SK-N-SH (cell line): ENCODE results near the gene CFAP221. TPM values are rescaled to one million over a fixed set of nuclear protein-coding genes. Genes with fewer than 3 reads are reported as not detected.

Source experiments
- CTCF ChIA-PET: fragments of 300-600, 350-600 bp; formaldehyde crosslinking; extraction: SDS; loops from one replicate; lab custom pipeline; 2021; lab: Yijun Ruan, JAX
- POLR2A ChIA-PET: fragments of 350-600 bp; sonication (Branson Sonifier 250); formaldehyde crosslinking; extraction: SDS; loops from one replicate; lab custom pipeline; 2020; ENCODE audit warnings: antibody characterized with exemption, inconsistent platforms; lab: Yijun Ruan, JAX
- DNase-seq: peaks from one replicate; pipeline ENCODE4 v3.0.0; 2012
- H2AFZ ChIP-seq: fragments of 200-600 bp; sonication (generic); 2 replicates; pipeline ENCODE4 v1.8.1; 2016; ENCODE audit warnings: antibody characterized with exemption, mild to moderate bottlenecking, low read depth
- H3F3A ChIP-seq: fragments of 200-600 bp; sonication (generic); replicated peaks from 2 replicates; pipeline ENCODE3; 2016; ENCODE audit warnings: antibody characterized with exemption, mild to moderate bottlenecking; ENCODE audit not compliant: insufficient read depth
- H3K27ac ChIP-seq, 2 experiments: fragments of 200-500 bp in 1 of 2; fragments of 200-600 bp in 1 of 2; sonication (Bioruptor generic) in 1 of 2; sonication (generic), shearing (Covaris generic) in 1 of 2; 2 replicates each; pipeline versions ENCODE4 v1.5.1 to v1.6.1; 2014 to 2016; ENCODE audit warnings: low read depth in 2 of 2, inconsistent platforms in 1 of 2, low read length in 1 of 2, mild to moderate bottlenecking in 1 of 2, mixed read lengths in 1 of 2
- H3K27me3 ChIP-seq: fragments of 200-600 bp; sonication (generic), shearing (Covaris generic); 2 replicates; pipeline ENCODE4 v1.6.1; 2016; ENCODE audit warnings: mixed run types; ENCODE audit not compliant: insufficient read depth
- H3K36me3 ChIP-seq, 2 experiments: fragments of 200-500 bp in 1 of 2; fragments of 200-600 bp in 1 of 2; sonication (Bioruptor generic) in 1 of 2; sonication (generic) in 1 of 2; replicated peaks in 1 of 2; 2 replicates each; pipeline versions ENCODE3 to v1.5.1; 2014 to 2016; ENCODE audit warnings: low read length in 1 of 2, mild to moderate bottlenecking in 1 of 2; ENCODE audit not compliant: insufficient read depth in 2 of 2, control insufficient read depth in 1 of 2
- H3K4me1 ChIP-seq, 2 experiments: fragments of 200-500 bp in 1 of 2; fragments of 200-600 bp in 1 of 2; sonication (Bioruptor generic) in 1 of 2; sonication (generic), shearing (Covaris generic) in 1 of 2; 2 replicates each; pipeline versions ENCODE4 v1.5.1 to v1.6.1; 2014 to 2016; ENCODE audit warnings: low read depth in 1 of 2, low read length in 1 of 2, mixed run types in 1 of 2; ENCODE audit not compliant: insufficient read depth in 2 of 2, control insufficient read depth in 1 of 2
- H3K4me2 ChIP-seq: fragments of 200-600 bp; sonication (generic), shearing (Covaris generic); 2 replicates; pipeline ENCODE4 v1.6.1; 2017; ENCODE audit warnings: mixed run types
- H3K4me3 ChIP-seq, 2 experiments: fragments of 200-500 bp in 1 of 2; fragments of 200-600 bp in 1 of 2; sonication (Bioruptor generic) in 1 of 2; sonication (generic), shearing (Covaris generic) in 1 of 2; 2 replicates each; pipeline versions ENCODE4 v1.5.1 to v1.8.1; 2014 to 2016; ENCODE audit warnings: low read depth in 2 of 2, inconsistent platforms in 1 of 2, low read length in 1 of 2, mild to moderate bottlenecking in 1 of 2, mixed read lengths in 1 of 2, moderate library complexity in 1 of 2
- H3K79me2 ChIP-seq: fragments of 200-600 bp; sonication (generic); 2 replicates; pipeline ENCODE4 v1.8.1; 2017; ENCODE audit warnings: mild to moderate bottlenecking; ENCODE audit not compliant: insufficient read depth
- H3K9ac ChIP-seq: fragments of 200-600 bp; sonication (generic); 2 replicates; pipeline ENCODE4 v1.6.1; 2017; ENCODE audit warnings: mixed run types
- H3K9me2 ChIP-seq: fragments of 200-600 bp; sonication (generic); 2 replicates; pipeline ENCODE4 v1.6.1; 2017; ENCODE audit warnings: mixed run types
- H3K9me3 ChIP-seq: fragments of 200-600 bp; sonication (generic); 2 replicates; pipeline ENCODE4 v1.6.1; 2017; ENCODE audit warnings: mixed run types, mild to moderate bottlenecking, moderate library complexity
- H4K20me1 ChIP-seq: fragments of 200-600 bp; sonication (generic); 2 replicates; pipeline ENCODE4 v1.6.1; 2017; ENCODE audit warnings: mild to moderate bottlenecking, mixed run types; ENCODE audit not compliant: insufficient read depth
- CHD2 ChIP-seq: fragments of 150-350 bp; IDR thresholded peaks from 2 replicates; pipeline ENCODE4 v1.6.1; 2018; ENCODE audit warnings: low read length; ENCODE audit not compliant: partially characterized antibody
- ELF1 ChIP-seq: IDR thresholded peaks from 2 replicates; pipeline ENCODE4 v1.4.0; 2012
- EP300 ChIP-seq, 2 experiments: IDR thresholded peaks; 2 replicates each; pipeline versions ENCODE4 v1.4.0 to v1.6.1; 2012; ENCODE audit warnings: borderline replicate concordance in 1 of 2, low read depth in 1 of 2, low read length in 1 of 2
- EZH2phosphoT487 ChIP-seq: fragments of 200-600 bp; sonication (generic); IDR thresholded peaks from 2 replicates; pipeline ENCODE4 v1.6.1; 2017; ENCODE audit warnings: low read depth, mixed run types, mild to moderate bottlenecking, antibody characterized with exemption, moderate library complexity, borderline replicate concordance
- FOSL2 ChIP-seq: IDR thresholded peaks from 2 replicates; pipeline ENCODE4 v1.4.0; 2012; ENCODE audit warnings: low read depth, mild to moderate bottlenecking, moderate library complexity, borderline replicate concordance
- JUND ChIP-seq: IDR thresholded peaks from 2 replicates; pipeline ENCODE4 v1.4.0; 2012
- PBX3 ChIP-seq: IDR thresholded peaks from 2 replicates; pipeline ENCODE4; 2012
- POLR2AphosphoS5 ChIP-seq: IDR thresholded peaks from 2 replicates; pipeline ENCODE4 v1.6.1; 2012; ENCODE audit warnings: low read depth, low read length
- RCOR1 ChIP-seq: fragments of 150-350 bp; IDR thresholded peaks from 2 replicates; pipeline ENCODE4 v1.6.1; 2017; ENCODE audit warnings: antibody characterized with exemption, low read length
- SIN3A ChIP-seq: IDR thresholded peaks from 2 replicates; pipeline ENCODE4 v1.6.1; 2012; ENCODE audit warnings: low read depth, mild to moderate bottlenecking, low read length, moderate library complexity, borderline replicate concordance
- SMC3 ChIP-seq: IDR thresholded peaks from 2 replicates; pipeline ENCODE4 v1.6.1; 2012; ENCODE audit warnings: low read depth, low read length, improper control_type of control experiment
- TEAD4 ChIP-seq: IDR thresholded peaks from 2 replicates; pipeline ENCODE4 v1.4.0; 2012; ENCODE audit warnings: mild to moderate bottlenecking, borderline replicate concordance; ENCODE audit not compliant: insufficient read depth
- USF1 ChIP-seq: IDR thresholded peaks from 2 replicates; pipeline ENCODE4 v1.4.0; 2012; ENCODE audit warnings: low read depth, borderline replicate concordance
- YY1 ChIP-seq: IDR thresholded peaks from 2 replicates; pipeline ENCODE4 v1.4.0; 2012; ENCODE audit warnings: low read depth, mild to moderate bottlenecking
- ZBTB33 ChIP-seq: IDR thresholded peaks from 2 replicates; pipeline ENCODE4 v1.4.0; 2012; ENCODE audit warnings: low read depth, borderline replicate concordance
- WGBS: methylation state at CpG from one replicate; pipeline ENCODE4 v1.1.6; 2017; ENCODE audit warnings: low lambda C conversion rate; 5-methylcytosine and 5-hydroxymethylcytosine counted together
- polyA plus RNA-seq, 3 experiments: library from polyadenylated mRNA; depleted of rRNA; stranded (reverse); fragments of >200 nt; gene quantifications; 2 replicates each; pipeline ENCODE4 v1.2.3, GENCODE V29; 2012
- TF ChIP-seq, protein P1 (sequence below): fragments of 200-600 bp; sonication (generic); IDR thresholded peaks from 2 replicates; pipeline ENCODE4 v1.6.1; 2017; ENCODE audit warnings: antibody characterized with exemption, mild to moderate bottlenecking, moderate library complexity
- TF ChIP-seq, protein P2 (sequence below): fragments of 150-350 bp; IDR thresholded peaks from 2 replicates; pipeline ENCODE4 v1.6.1; 2016; ENCODE audit warnings: mild to moderate bottlenecking, low read depth, low read length

Gene CFAP221
- polyA plus RNA-seq, 1 of the 3 experiments (the other 2 are of a cell fraction) = 0.12 TPM

GRCh38 chr2:119522671-119523070 lies 21.6 kb upstream of the CFAP221 start:
- peaks cover 39% of the 10 kb centered on the region for H3K27me3 ChIP-seq
- no peak overlapping the region for H2AFZ ChIP-seq
- H3K36me3 ChIP-seq = no peaks in the 10 kb centered on the region
- POLR2A ChIA-PET = no interaction called here
- no peaks in the 10 kb centered on the region for H3F3A ChIP-seq
- no peak for DNase-seq
- no peaks in the 10 kb centered on the region for H3K9me2 ChIP-seq
- no peaks in the 10 kb centered on the region for H3K79me2 ChIP-seq
- H3K9ac ChIP-seq = no peak overlapping the region
- CTCF ChIA-PET = interaction anchor here (0.8 to 1.6 kb wide), 4 partner anchors 32 to 119 kb away, joined by 3 to 5 read pairs (median 4); no protein-coding TSS in a partner anchor
- no peak for TF ChIP-seq EZH2phosphoT487
- no peak for TF ChIP-seq USF1
- TF ChIP-seq CHD2 = no peak
- TF ChIP-seq POLR2AphosphoS5 = no peak
- TF ChIP-seq FOSL2 = no peak
- no peak for TF ChIP-seq YY1
- no peak for TF ChIP-seq ELF1
- TF ChIP-seq JUND = no peak
- no peak for TF ChIP-seq SMC3
- TF ChIP-seq ZBTB33 = no peak
- TF ChIP-seq EP300 (IDR thresholded peaks at IDR 0.05; ENCODE audit: borderline replicate concordance in 1 of 2, low read depth in 1 of 2, low read length in 1 of 2) = no peak
- TF ChIP-seq, all 33 proteins: peak for 0
- WGBS = 21% methylated on average over 6 of the region's 6 CpGs
- Histone ChIP-seq H3K4me2 (no peak overlapping the region), H3K9me3 (no peaks in the 10 kb centered on the region), H3K27ac (no peak overlapping the region), H3K4me3 (no peak overlapping the region), H4K20me1 (no peaks in the 10 kb centered on the region), H3K4me1 (peaks cover 0 to 9% of the 10 kb centered on the region in 2 experiments; a peak in 2 of 4 replicates)

- Histone ChIP-seq H4K20me1 (no peaks in the 10 kb centered on the region), H3K9ac (no peak overlapping the region), H3K4me3 (peak overlapping the region in 1 of 2 experiments; percentile 22; a peak in 1 of 4 replicates), H3K27ac (no peak overlapping the region), H2AFZ (no peak overlapping the region), H3K9me2 (no peaks in the 10 kb centered on the region), H3K36me3 (no peaks in the 10 kb centered on the region), H3F3A (no peaks in the 10 kb centered on the region), H3K4me2 (no peak overlapping the region), H3K9me3 (no peaks in the 10 kb centered on the region), H3K27me3 (peaks cover 39% of the 10 kb centered on the region), H3K79me2 (no peaks in the 10 kb centered on the region), H3K4me1 (peaks cover 0 to 9% of the 10 kb centered on the region in 2 experiments; a peak in 2 of 4 replicates)
- 3% methylated on average over 20 of the region's 21 CpGs for WGBS
- CTCF ChIA-PET = interaction anchor here (0.8 to 1.7 kb wide), 3 partner anchors 27 to 118 kb away, joined by 3 to 6 read pairs (median 5); no protein-coding TSS in a partner anchor
- no peak for DNase-seq
- POLR2A ChIA-PET = no interaction called here
- no peak for TF ChIP-seq ZBTB33
- TF ChIP-seq, protein P1, sequence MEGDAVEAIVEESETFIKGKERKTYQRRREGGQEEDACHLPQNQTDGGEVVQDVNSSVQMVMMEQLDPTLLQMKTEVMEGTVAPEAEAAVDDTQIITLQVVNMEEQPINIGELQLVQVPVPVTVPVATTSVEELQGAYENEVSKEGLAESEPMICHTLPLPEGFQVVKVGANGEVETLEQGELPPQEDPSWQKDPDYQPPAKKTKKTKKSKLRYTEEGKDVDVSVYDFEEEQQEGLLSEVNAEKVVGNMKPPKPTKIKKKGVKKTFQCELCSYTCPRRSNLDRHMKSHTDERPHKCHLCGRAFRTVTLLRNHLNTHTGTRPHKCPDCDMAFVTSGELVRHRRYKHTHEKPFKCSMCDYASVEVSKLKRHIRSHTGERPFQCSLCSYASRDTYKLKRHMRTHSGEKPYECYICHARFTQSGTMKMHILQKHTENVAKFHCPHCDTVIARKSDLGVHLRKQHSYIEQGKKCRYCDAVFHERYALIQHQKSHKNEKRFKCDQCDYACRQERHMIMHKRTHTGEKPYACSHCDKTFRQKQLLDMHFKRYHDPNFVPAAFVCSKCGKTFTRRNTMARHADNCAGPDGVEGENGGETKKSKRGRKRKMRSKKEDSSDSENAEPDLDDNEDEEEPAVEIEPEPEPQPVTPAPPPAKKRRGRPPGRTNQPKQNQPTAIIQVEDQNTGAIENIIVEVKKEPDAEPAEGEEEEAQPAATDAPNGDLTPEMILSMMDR = no peak
- TF ChIP-seq, protein P2, sequence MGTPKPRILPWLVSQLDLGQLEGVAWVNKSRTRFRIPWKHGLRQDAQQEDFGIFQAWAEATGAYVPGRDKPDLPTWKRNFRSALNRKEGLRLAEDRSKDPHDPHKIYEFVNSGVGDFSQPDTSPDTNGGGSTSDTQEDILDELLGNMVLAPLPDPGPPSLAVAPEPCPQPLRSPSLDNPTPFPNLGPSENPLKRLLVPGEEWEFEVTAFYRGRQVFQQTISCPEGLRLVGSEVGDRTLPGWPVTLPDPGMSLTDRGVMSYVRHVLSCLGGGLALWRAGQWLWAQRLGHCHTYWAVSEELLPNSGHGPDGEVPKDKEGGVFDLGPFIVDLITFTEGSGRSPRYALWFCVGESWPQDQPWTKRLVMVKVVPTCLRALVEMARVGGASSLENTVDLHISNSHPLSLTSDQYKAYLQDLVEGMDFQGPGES = no peak
- TF ChIP-seq CHD2 = no peak
- TF ChIP-seq TEAD4 = no peak
- TF ChIP-seq SIN3A = no peak
- no peak for TF ChIP-seq POLR2AphosphoS5
- no peak for TF ChIP-seq PBX3
- no peak for TF ChIP-seq JUND
- no peak for TF ChIP-seq RCOR1
- TF ChIP-seq FOSL2 = no peak
Observed at GRCh38 chr2:119523383-119523951, 20.8 kb upstream of the CFAP221 start.
